Fibroblast of skin of left biceps (primary cell): ENCODE results near the gene DCUN1D3.
"Not testable (repeated sequence)": the region's sequence is repeated elsewhere in the genome, so short reads cannot be mapped to it uniquely, and the experiment has no call there.

Experiments used
- DNase-seq, 2 experiments: peaks; one replicate each; pipeline ENCODE4 v3.0.0-alpha.2; 2013; ENCODE audit warnings: low read depth in 2 of 2

Gene DCUN1D3

DNA sequence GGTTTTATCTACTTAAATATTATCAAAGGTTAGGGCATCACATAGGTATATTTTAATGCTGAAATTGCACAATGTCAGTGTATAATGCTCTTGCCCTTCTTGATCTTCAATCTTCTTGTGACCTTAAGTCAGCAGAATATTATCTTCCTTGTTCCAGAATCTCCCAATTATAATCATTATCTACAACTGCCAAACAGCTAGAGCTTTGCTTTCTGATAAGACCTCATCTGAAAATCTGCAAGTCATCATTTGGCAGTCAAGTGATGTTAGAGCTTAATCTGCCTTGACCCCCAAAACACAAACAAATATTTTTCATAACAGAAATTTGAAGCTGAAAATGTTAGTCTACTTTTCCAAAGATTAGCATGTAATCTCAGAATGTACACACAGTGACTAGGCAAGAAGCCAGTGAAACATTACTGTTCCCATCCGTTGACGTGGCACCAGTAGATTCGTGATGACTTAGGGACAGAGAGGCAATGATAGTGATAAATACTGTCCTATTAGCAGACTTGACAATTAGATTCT lies 74.1 kb downstream of the DCUN1D3 start:
- no peak for DNase-seq

DNA sequence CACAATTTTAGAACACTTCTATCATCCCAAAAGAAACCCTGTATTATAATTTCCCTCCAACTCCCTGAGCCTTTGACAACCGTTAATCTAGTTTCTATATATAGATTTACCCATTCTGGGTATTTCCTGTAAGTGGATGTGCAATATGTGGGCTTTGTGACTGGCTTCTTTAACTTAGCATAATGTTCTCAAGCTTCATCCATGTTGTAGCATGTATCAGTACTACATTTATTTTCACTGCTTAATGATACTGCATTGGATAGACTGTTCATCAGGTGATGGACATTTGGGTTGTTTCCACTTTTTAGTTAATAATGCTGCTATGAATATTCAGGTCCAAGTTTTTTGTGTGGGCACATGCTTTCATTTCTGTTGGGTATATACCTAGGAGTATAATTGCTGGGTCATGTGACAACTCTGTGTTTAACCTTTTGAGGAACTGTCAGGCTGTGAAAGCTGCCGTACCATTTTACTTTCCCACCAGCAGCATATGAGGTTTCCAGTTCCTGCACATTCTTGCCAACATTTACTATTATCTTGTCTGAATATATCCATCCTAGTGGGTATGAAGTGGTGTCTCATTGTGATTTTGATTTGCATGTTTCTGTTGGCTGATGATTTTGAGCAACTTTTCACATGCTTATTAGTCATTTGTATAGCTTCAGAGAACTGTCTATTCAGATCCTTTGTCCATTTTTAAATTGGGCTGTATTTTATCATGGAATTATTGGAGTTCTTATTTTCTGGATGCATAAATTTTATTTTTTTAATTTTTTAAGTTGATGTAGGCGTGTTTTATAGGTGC lies 77.4 kb downstream of the DCUN1D3 start:
- DNase-seq: no peak

DNA sequence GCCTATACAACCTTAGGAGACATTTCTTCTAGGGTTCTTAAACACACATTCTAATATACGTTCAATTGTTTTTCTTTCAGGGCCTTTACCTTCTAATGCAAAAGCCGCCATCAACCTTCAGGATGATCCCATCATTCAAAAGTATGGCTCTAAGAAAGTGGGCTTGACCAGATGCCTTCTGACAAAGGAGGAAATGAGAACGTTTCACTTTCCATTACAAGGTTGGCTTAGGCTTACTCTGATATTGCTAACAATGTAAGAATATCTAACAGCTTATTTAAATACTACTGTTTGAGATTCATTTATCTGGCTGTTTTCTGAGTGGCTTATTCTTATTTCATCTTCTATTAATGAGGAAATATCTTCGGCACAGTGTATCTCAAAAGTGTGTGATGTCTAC lies 78.5 kb downstream of the DCUN1D3 start:
- no peak for DNase-seq

DNA sequence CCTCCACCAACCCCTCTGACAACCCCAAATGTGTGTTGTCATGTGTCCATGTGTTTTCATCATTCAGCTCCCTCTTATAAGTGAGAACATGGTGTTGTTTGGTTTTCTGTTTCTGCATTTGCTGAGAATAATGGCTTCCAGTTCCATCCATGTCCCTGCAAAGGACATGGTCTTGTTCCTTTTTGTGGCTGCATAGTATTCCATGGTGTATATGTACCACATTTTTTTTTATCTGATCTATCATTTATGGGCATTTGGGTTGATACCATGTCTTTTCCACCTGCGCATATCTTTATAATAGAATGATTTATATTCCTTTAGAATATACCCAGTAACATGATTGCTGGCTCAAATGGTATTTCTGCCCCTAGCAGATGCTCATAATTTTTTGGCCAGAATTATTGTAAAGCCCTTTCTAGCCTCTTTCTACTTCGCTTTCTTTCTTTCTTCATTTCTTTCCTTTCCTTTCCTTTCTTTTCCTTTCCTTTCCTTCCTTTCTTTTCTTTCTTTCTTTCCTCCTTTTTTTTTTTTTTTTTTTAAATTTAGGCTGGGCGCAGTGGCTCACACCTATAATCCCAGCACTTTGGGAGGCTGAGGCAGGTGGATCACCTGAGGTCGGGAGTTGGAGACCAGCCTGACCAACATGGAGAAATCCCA lies 81.1 kb downstream of the DCUN1D3 start:
- no peak for DNase-seq

DNA sequence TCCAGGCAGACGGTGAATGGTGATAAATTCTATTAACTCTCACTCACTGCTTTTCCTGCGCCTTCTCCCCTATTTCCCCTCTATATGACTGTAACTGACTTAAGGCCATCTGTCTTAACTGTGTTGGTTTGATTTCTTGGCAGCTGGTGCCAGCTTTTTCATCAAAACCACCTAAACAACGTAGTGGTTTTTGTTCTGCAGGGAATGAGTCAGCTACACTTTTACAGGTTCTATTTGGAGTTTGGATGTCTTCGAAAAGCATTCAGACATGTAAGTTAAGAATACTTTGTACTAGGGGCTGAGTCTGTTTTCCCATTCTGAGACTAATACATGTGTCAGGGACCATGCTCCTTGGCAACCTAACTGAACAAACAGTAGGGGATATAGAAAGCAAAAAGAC lies 85.4 kb downstream of the DCUN1D3 start:
- DNase-seq: no peak

DNA sequence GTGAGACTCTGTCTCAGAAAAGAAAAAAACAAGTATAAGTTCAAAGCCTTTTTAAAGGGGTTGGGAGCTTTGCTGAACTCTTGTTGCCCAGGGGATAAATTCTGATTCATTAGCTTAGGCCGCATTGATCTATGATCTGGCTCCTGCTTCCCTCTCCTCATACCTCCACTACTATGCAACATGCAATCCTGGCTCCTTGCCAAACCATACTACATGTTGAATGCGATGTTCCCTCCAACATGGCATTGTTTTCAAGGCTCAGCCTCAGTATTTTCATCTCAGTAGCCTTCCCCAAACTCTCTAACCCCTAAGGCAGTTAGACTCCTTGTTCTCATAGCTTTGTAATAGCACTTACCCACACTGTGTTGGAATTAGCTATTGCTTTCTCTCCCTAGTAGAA lies 87.6 kb downstream of the DCUN1D3 start:
- no peak for DNase-seq

DNA sequence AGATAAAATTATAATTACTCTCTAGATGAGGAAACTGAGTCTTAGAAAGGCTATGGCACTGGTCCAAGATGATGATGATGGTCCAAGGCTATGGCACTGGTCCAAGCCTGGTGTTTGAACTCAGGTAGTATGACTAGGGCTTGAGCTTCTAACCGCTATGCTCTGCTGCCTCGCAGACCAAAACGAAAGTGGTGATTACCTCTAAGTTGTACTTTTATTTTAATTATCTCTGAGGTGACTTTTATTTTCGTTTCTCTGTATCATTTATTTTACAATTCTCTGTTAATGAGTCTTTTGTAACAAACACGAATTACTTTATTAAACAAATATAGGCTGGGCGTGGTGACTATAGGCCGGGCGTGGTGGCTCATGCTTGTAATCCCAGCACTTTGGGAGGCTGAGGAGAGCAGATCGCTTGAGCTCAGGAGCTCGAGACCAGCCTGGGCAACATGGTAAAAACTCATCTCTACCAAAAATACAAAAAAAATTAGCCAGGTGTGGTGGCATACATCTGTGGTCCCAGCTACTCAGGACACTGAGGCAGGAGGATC lies 88.2 kb downstream of the DCUN1D3 start:
- no peak for DNase-seq

DNA sequence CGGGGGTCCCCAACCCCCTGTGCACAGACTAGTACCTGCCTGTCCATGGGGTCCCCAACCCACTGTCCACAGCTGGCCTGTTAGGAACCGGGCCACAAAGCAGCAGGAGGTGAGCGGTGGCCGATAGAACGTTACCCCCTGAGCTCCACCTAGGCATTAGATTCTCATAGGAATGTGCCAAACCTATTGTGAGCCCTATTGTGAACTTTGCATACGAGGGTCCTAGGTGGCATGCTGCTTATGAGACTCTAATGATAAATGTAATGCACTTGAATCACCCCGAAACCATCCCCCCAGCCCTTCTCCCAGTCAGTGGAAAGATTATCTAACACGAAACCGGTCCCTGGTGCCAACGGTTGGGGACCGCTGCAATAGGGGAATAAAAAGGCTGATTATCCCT lies 92.3 kb downstream of the DCUN1D3 start:
- no peak for DNase-seq

DNA sequence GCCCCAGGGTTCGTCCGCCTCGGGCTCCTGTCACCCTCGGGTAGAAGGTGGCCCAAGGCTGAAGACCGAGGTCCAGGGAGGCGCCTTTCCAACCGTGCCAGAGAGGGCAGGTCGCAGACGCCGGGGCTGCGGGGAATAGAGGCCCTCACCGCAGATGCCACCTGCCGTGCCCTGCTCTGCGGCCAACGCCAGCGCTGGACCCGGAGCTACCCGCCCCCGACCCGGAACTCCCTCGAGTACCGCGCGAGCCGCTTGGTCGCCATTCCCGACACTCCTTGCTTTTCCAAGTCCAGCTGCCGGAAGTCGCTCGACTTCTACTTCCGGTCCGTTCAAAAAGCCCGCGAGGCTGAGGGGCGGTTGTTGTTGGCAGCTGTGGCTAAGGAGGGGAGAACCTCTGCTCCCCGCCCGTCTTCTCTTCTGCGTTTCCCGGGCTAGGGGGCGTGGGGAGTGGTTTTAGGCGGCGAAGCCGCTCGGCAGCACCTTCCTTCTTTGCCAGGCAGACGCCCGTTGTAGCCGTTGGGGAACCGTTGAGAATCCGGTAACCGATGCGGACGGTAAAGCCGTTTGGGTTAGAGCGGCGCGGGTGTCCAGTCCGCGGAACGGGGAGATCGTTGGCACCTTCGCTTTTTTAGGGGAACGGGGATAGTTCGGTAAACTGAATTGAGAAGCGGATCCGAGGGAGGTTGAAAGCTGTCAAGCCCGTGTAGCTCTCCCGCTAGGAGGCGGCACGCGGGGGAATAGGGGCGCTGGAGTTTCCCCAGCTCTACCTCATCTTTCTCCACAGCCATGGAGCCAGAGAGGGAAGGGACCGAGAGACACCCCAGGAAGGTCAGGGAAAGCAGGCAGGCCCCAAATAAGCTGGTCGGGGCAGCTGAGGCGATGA lies 93.7 kb downstream of the DCUN1D3 start, which contains the start of the genes ERI2 and REXO5:
Gene ERI2, minus strand, starts transcription at position 305 of the 883 bp plus-strand sequence. Its CDS starts 42 bp downstream, at position 263.
Gene REXO5, plus strand, starts transcription at position 360 of the 883 bp plus-strand sequence. Its CDS starts 427 bp downstream, at position 787.
- DNase-seq: peak; percentile 82 to 84

DNA sequence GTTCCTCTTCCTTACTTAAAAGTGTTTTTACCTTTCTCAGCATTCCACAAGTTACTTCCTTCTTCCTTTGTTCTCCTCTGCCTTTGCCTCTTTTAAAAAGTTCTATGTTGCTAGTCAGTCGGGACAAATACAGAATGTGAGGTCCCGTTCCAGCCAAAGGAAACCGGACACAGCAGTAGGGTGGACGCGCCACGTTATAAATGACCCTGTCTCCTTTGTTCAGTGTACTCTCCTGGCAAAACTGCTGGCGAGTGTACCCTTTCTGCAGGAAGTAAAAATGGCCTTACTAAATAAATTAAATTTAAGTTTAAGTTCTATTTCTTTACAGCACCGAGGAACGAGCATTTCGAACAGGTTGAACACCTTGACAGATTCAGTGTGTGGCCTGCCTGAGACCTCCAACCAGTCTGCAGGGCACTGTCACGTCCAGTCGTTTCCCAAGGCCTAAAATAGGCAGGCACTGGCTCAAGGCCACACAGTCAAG lies 94.4 kb downstream of the DCUN1D3 start:
- not testable (repeated sequence) for DNase-seq
